ENCODE results near the gene ITPR1.

DNA sequence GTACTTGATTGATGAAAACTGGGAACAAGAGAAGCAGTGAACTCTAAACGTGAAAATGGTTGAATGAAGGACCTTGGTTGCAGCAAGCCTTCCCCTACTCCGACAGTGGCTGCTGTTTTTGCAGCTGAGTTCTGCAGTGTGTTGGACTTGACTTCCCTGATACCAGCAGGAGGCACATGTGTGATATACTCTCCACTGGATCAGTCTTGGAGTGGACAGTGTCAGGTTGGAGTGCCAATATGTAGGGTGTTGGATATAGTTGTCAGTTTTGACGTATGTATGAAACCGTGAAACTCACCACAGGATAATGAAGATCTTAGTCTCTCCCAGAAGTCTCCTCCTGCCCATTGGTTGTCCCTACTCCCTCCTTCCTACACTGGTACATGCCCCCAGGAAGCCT, 106.5 kb downstream of the ITPR1 start:
- TF ChIP-seq POLR2A (IDR thresholded peaks at IDR 0.05) (no peak), EP300 (IDR thresholded peaks at IDR 0.05; ENCODE audit: low read depth) (no peak)
